NCI-H1694 (cell line): Measurements from ENCODE around the gene ZBTB18.
A peak's percentile ranks its signal among the peaks of the same experiment; 100 is the strongest.
"Not testable (repeated sequence)": the region's sequence is repeated elsewhere in the genome, so short reads cannot be mapped to it uniquely, and the experiment has no call there.

Experiments used
- DNase-seq: peaks from one replicate; lab custom pipeline; 2025; lab: John Stamatoyannopoulos, UW

ZBTB18 gene

GRCh38 chr1:244050835-244051444, at the start of gene ZBTB18:
TSS of gene ZBTB18 (plus strand) at chr1:244051283. CDS start at chr1:244051432, 149 bp downstream.
- DNase-seq: peak; percentile 97

- DNase-seq: no peak
Observed at GRCh38 chr1:244002721-244003120, 48.4 kb upstream of the ZBTB18 start.

- no peak for DNase-seq
Observed at GRCh38 chr1:244005455-244005854, 45.6 kb upstream of the ZBTB18 start.

GRCh38 chr1:244006381-244006901, 44.6 kb upstream of the ZBTB18 start:
- no peak for DNase-seq

- no peak for DNase-seq
Observed at GRCh38 chr1:244006961-244007360, 44.1 kb upstream of the ZBTB18 start.

- DNase-seq: no peak
Observed at GRCh38 chr1:244010191-244010590, 40.9 kb upstream of the ZBTB18 start.

- no peak for DNase-seq
Observed at GRCh38 chr1:244010703-244011123, 40.4 kb upstream of the ZBTB18 start.

GRCh38 chr1:244011271-244011670, 39.8 kb upstream of the ZBTB18 start:
- DNase-seq: no peak

- DNase-seq: no peak
Observed at GRCh38 chr1:244011786-244012185, 39.3 kb upstream of the ZBTB18 start.

GRCh38 chr1:244012202-244012601, 38.9 kb upstream of the ZBTB18 start:
- no peak for DNase-seq

GRCh38 chr1:244013100-244013499, 38.0 kb upstream of the ZBTB18 start:
- no peak for DNase-seq

GRCh38 chr1:244014862-244015261, 36.2 kb upstream of the ZBTB18 start:
- DNase-seq: not testable (repeated sequence)

- no peak for DNase-seq
Observed at GRCh38 chr1:244019982-244020485, 31.0 kb upstream of the ZBTB18 start.

- no peak for DNase-seq
Observed at GRCh38 chr1:244021427-244021826, 29.7 kb upstream of the ZBTB18 start.

GRCh38 chr1:244022311-244022710, 28.8 kb upstream of the ZBTB18 start:
- no peak for DNase-seq

GRCh38 chr1:244022864-244023440, 28.1 kb upstream of the ZBTB18 start:
- no peak for DNase-seq

- DNase-seq: no peak
Observed at GRCh38 chr1:244027491-244028145, 23.5 kb upstream of the ZBTB18 start.

GRCh38 chr1:244028701-244029100, 22.4 kb upstream of the ZBTB18 start:
- no peak for DNase-seq

- DNase-seq: no peak
Observed at GRCh38 chr1:244029124-244029523, 22.0 kb upstream of the ZBTB18 start.

GRCh38 chr1:244030481-244031040, 20.5 kb upstream of the ZBTB18 start:
- no peak for DNase-seq

- DNase-seq: no peak
Observed at GRCh38 chr1:244035358-244035757, 15.7 kb upstream of the ZBTB18 start.

GRCh38 chr1:244037252-244037651, 13.8 kb upstream of the ZBTB18 start:
- DNase-seq: no peak
